Embryonic facial prominence (tissue), 1 donor: ENCODE data around the gene RASGRF2.

Source experiments
- DNase-seq: peaks from one replicate; pipeline ENCODE4 v3.0.0-alpha.2; 2016; ENCODE audit errors: extremely low spot score

RASGRF2 gene

GRCh38 chr5:80951366-80951765, 8.8 kb upstream of the RASGRF2 start:
- DNase-seq, result no peak

- DNase-seq, result no peak
Measured at GRCh38 chr5:80953587-80953986, 6.6 kb upstream of the RASGRF2 start.

GRCh38 chr5:80955082-80955590, 5.0 kb upstream of the RASGRF2 start:
- no peak for DNase-seq

- no peak for DNase-seq
Measured at GRCh38 chr5:80956272-80956671, 3.9 kb upstream of the RASGRF2 start.

GRCh38 chr5:80957031-80957761, 3.0 kb upstream of the RASGRF2 start:
- no peak for DNase-seq

- DNase-seq, result no peak
Measured at GRCh38 chr5:80958616-80959015, 1.5 kb upstream of the RASGRF2 start.

GRCh38 chr5:80959138-80959537, 1.0 kb upstream of the RASGRF2 start:
- DNase-seq, result no peak

- DNase-seq, result no peak
Measured at GRCh38 chr5:80960531-80961375, 590 bp downstream of the RASGRF2 start.

- no peak for DNase-seq
Measured at GRCh38 chr5:80961376-80962281, 1.5 kb downstream of the RASGRF2 start.

GRCh38 chr5:80962630-80963520, 2.7 kb downstream of the RASGRF2 start:
- no peak for DNase-seq

- DNase-seq, result no peak
Measured at GRCh38 chr5:80963521-80963895, 3.3 kb downstream of the RASGRF2 start.

- DNase-seq, result no peak
Measured at GRCh38 chr5:80963966-80964481, 3.9 kb downstream of the RASGRF2 start.

GRCh38 chr5:80964491-80964890, 4.3 kb downstream of the RASGRF2 start:
- no peak for DNase-seq

GRCh38 chr5:80964919-80965318, 4.8 kb downstream of the RASGRF2 start:
- DNase-seq, result no peak

GRCh38 chr5:80967500-80968181, 7.5 kb downstream of the RASGRF2 start:
- no peak for DNase-seq

GRCh38 chr5:80973027-80973426, 12.9 kb downstream of the RASGRF2 start:
- no peak for DNase-seq

- no peak for DNase-seq
Measured at GRCh38 chr5:80975065-80975464, 14.9 kb downstream of the RASGRF2 start.

GRCh38 chr5:80976985-80977384, 16.8 kb downstream of the RASGRF2 start:
- no peak for DNase-seq

- DNase-seq, result no peak
Measured at GRCh38 chr5:80977764-80978163, 17.6 kb downstream of the RASGRF2 start.

GRCh38 chr5:80978772-80979317, 18.7 kb downstream of the RASGRF2 start:
- DNase-seq, result no peak
